ENCODE measurements around the gene MYH10.

DNA sequence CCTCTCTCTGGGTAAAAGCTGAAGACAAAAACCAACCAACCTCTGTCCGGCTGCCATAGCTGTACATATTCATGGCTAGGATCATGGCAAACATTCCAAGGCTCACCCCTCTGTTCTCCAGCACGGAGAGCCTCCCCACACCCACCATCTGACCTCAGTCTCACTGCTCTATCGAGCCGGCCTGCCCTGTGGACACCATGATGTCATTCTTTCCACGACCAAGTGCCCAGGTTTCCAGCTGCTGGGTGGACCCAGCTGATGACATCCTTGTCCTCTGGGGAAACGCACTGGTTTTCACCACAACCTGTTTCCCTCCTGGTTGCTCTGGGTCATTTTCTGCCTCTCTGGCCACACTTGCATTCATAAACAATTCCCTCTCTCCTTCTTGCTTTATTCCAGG is 127.2 kb downstream of the MYH10 start:
- no peak for TF ChIP-seq CTCF (IDR thresholded peaks at IDR 0.05)
- no peak for TF ChIP-seq POLR2A (IDR thresholded peaks at IDR 0.05)
- no peak for TF ChIP-seq POLR2AphosphoS5 (IDR thresholded peaks at IDR 0.05)
